Inflammatory macrophage treated with lipopolysaccharide for 1 hour (primary cell): ENCODE data around the gene INKA2.
"Not testable (repeated sequence)": the region's sequence is repeated elsewhere in the genome, so short reads cannot be mapped to it uniquely, and the experiment has no call there.

ENCODE experiments used
- DNase-seq, 2 donors: peaks; one replicate each; pipeline ENCODE4 v3.0.0-alpha.2; 2020 to 2022

The INKA2 gene

DNA sequence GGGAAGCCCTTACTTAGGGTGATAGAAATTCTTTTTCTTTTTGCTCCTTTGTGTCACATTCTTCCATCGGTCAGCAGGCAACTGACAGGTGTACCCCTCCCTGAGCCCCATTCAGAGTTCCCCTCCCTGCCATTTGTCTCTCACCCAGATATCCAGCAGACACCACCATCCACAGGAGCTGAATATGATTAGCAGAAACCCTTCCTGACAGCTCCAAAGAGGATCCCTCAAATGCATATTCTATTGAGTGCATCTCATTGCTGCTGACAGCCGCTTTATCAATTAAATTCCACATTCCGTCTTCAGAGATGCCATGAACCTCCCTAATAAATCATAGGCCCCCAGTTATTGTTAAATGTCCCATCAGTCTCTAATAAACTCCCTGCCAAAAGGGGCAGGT is 10.4 kb upstream of the INKA2 start:
- no peak for DNase-seq

DNA sequence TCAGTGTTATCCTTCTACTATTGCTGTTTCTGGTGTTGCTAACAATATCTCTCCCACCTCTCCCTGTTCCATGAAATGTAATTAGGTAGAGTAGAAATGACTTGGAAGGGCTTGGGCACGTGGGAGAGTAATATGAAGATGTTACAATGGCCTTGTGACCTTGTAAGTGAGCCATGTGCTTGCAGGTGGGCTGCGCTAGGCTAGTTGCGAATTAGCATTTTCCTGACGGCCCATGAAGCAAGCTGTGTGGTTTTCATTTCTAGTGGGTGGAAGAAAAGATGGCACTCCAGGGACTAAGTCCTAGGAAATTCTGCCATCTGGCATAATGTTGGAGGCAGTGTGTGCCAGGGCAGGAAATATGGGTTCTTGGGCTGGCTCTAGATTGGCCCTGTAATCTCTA is 8.8 kb upstream of the INKA2 start:
- no peak for DNase-seq

DNA sequence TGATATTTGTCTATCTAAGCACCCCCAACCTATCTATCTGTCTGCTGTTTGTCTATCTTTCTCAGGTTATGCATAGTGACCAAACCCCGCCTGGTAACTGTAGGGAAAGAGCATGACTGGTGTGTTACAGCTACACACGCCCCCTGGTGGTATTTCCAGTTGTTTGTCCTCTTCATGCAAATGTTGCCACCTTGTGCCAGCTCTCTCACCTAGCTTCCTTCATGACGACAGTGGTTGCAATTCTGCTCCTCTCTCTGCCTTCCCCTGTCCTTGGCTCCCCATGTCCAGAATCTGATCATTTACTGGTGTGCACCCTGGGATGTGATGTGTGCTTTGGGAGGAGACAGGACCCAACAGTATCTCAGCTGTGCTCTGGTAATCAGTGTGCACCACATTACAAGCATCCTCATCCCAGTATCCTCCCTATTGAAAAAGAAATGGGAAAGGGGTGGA is 8.1 kb upstream of the INKA2 start:
- peak; percentile 59 to 90 for DNase-seq

DNA sequence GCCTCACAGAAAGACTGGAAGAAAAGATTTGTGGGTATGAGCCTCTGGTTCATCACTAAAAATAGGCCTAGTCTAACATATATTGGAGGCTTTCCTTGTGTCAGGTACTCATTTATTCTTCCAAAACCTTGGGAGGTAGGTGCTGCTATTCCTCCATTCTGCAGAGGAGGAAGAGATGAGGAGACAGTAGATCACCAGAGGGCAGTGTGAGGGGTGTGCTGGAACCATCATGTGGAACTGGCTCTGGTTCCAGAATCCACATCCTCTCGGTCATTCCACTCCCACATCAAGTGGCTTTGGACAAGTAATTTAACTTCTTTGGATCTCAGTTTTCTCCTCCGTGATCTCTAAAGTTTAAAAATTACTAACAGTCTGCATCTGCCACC is 7.4 kb upstream of the INKA2 start:
- DNase-seq: no peak

DNA sequence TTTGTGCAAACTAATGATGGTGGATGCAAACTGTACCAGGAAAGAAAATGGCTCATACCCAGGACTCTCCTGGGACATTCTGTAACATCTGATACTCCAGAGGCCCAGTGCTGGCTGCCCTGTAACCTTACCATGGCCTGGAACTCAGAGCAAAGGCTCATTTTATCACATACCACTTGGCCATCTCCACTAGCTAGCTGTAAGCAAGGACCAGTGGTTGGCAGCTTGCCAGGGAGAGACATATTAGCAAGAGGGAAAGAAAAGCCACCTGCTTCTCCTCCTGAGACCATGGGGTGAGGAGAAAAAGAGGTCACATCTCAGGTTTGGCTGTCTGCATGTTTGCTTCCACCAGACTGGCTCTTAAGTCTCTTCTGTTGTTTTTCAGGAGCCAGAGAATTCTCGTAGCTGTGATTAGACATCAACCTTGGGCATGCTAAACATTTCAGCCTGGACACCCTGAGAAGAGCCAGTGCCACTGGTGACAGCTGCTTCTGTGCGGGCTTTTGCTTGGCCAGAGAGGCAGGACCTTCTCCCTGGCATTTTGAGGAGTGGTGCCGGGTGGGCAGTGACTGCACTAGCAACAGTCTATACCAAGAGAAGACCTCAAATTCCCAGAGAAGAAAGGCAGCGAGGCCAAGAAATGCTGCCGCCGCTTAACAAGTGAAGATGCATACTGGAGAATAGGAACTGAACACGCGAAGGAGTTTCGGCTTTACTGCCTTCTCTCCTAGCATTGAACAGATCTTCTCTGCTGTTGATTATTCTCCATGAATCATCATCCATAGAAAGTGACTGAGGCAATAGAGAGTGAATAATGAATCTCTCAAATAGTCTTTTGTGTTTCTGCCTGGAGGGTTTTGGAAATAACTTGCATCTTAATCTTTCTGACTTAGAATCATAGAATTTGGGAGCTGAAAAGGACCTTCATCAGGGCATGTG is 6.7 kb upstream of the INKA2 start:
- DNase-seq: no peak

DNA sequence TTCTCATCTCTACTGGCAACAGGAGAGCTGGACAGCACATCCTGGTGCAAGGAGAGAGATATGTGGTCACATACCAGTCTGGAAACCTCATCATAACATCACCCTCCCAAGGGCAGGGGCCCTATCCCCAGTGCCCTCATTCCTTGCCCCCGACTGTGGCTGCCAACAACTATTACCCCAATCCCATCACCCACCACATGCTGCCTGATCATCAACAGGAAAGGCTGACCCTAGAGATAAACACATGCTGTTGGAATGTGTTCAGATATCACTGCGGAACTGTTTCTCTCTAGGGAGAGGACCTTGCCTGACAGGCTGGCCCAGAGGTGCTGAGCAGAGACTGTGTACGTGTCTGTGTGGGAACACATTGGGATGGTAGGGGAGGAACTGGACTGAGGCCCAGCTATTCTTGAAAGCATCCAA is 4.5 kb upstream of the INKA2 start:
- no peak for DNase-seq

DNA sequence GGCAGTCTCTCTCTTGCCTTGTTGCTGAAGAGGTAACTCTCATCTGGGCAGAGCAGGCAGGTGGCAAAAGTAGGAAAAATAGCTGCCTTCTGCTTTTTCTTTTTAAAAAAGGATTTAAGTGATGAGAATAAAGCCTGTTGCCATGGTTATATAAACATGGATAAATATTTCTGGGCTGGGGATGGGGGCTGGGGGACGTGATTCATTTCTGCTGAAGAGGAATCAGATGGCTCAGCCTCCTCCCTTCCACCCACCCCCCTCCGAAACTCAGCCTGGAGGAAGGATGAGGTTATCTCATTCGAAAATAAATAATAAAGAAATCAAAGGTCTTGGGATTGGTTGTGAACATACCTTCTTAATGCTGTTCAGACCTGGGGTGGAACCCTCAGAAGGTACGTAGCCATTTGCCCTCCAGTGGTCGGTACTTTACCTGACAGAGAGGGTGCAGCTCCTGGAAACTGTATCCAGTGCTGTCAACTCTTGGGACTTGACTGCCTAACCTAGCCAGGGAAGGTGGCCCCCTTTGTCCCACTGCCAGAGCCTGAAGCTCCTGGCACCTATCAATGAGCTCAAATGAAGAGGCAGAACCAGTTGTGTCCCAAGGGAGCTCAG is 3.8 kb upstream of the INKA2 start:
- no peak for DNase-seq

DNA sequence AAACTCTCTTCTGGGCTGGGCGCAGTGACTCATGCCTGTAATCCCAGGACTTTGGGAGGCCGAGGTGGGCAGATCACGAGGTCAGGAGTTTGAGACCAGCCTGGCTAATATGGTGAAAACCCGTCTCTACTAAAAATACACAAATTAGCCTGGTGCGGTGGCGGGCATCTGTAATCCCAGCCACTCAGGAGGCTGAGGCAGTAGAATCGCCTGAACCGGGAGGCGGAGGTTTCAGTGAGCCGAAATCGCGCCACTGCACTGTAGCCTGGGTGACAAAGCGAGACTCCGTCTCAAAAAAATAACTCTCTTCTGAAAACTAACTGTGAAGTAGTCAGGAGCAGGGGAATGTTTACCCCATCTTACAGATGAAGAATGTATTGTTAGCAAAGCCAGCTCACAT is 3.1 kb upstream of the INKA2 start:
- DNase-seq: not testable (repeated sequence)

DNA sequence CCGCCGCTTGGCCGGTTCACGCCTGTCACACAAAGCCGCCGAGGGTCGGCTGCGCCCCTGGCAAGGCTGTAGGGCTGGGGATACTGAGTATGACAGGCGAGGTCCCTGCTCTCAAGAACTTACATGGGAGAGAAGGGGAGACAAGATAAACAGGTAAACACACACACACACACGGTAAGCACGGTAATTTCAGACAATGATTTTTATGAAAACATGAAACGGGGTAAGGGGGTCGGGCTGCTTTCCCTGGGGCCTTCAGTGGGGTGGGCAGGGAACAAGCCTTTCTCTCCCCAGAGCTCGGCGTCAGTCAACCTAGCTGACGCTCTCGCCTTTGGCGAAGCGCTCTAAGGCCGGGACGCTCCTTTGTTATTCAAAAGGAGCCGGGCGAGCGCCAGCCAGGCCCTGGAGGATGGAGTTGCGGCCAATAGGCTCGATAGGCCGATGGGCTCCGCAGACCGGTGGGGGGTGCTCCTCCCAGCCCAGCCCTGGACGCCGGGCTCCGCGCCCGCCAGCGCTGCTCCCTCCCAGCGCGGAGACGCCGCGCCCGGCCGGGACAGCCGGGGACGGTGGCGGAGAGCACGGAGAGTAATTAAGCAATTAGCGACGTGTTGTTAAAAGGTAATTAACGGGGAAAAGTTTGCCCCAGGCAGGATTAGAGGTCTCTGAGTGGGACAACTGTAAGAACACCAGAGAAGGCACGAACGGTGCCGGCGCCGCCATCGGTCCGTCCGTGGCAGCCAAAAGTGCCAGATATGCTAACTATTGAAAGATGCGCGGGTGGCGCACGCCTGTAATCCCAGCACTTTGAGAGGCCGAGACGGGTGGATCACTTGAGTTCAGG is 950 bp upstream of the INKA2 start:
- no peak for DNase-seq

DNA sequence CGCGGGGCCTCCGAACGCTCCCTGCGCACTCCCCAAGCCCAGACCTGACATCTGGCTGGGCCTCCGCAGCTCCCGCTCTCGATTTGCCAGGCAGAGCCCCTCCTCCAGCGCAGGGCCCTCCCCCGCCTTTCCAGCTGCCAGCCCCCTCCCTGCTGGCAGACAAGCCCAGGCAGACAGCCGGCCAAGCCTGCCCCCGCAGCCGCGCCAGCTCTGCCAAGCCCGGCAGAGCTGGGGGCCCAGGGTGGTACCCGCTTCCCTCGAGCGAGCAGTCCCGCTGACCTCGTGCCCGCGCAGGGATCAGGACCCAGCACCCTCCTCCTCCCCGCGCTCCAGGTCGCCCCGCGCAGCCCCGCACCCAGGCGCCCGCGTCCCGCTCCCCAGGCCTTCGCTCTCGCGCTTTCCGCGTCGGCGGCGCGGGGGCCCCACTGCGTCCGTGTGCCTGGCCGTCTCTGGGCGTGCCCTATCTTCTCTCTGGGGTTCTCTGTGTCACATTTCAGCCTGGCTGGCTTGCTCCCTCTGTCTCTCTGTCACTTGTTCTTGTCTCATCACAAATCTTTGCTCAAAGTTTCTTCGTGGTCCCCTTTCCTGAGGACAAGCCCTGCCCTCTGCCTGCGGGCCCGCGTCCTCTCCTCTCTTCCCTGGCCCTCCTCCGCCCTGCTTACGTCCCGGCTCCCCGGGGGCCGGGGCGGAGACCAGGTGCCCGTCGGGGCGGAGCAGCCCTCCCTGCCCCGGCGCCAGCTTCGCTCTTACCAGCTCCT is 580 bp downstream of the INKA2 start:
- no peak for DNase-seq

DNA sequence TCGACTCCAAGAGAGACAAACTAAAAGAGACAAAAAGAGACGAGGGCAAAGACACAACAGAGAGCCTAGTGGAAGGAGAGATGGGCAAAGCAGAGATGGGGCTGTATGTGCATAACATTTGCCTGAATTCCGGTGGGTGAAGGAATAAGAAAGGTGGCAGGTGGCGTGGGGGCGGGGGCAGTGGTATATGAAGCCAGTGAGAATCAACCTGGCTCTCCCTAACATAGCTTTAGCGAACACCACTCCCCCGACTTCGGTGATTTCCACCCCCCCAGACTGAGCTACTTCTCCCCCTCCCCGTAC is 1.1 kb downstream of the INKA2 start:
- DNase-seq: no peak

DNA sequence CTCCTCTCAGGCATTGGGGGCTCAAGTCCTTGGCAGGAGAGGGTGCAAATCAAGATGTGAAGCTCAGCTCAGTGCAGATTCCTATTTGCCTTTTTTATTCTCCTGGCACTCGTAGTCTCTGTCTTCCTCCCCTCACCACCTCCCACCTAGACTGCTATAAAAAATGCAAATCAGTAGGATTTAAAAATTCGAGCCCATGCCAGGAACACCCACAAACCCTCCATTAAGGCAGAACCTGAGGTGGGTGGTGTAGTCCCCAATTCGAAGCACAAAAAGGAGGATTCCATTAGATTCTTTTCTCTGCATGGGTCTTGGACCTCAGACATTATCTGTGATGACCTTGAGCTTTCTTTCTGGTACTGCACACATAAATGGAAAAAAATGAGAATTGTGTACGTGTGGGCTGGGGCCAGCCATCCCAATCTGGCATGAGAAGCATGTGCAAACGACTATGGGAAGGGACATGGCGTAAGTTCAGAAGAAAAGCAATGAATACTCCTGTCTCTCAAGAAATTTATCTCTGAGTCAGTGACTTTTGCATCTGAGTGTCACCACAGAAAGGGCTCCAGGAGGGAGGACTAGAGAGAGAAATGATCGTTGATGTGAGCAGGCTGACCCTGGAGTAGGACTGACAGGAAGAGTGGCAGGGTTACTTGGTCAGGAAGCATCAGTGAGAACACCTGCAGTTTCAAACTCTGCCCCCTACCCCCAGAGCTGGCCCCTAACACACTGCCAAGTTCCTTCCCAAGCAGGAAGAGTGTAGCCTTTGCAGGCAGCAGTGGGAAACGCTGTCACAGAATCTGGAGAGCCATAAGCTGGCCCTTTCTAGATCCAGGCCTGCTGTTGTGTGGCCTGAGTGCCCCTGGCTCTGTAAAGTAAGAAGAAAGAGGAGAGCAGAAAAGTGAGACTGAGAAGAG is 1.7 kb downstream of the INKA2 start:
- no peak for DNase-seq

DNA sequence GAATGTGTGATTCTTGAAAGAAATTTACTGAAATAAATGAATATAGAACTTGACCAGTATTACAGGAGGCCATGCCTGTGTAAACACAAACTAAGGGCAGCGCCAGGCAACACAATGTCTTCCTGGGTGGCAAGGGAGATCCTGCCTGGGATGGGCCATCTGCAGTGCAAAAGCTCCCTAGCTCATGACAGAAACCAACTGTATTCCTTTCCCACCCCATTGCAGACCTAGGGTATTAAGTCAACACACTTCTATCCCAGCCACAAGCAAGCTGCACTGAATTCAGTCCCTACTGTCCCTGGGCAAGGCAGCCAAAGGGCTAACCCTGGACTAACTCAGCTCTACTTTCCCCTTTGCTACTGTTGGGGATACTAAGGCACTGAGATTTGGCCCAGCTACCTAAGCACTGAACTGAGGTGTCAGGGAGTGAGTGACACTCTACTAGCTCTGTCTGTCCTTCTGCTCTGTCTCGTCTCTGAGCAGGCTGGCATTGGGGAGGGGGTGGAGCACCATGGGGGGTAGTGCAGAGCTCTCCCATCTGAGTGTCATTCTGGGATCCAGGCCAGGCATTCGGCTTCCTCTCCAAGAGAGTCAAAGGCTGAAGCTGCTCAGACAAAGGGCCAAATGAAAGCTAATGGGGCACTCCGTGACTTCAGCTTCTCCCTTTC is 2.5 kb downstream of the INKA2 start:
- no peak for DNase-seq

DNA sequence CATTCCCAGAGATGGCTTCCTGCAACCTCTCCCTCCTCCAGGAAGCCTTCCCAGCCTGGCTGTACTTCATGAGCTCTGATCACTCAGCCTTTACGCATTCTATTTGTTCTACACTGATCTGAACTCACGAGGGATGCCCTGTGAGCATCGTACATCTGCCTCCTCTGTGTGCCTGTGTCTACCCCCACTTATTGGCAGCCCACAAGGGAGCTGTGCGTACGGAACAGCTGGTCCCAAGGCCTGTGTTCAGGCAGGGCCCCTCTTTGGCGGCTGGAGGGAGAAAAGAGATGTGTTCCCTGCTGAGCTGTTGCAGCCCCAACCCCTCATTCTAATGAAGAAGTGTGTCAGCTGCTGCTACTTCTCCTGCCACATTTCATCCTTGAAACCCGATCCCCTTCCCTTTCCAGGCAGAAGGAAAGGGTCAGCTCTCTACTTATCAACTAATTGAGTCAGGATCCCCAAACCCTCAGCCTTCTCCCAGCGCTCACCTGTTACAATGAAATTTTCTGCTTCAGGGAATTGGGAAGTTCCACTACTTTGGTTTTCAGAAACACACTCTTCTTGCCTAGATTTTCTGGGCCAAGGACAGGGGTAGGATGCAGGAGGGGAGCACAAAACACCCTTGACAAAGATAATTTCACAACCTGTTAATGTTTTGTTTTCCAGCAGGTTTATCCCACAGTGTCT is 3.2 kb downstream of the INKA2 start:
- no peak for DNase-seq

DNA sequence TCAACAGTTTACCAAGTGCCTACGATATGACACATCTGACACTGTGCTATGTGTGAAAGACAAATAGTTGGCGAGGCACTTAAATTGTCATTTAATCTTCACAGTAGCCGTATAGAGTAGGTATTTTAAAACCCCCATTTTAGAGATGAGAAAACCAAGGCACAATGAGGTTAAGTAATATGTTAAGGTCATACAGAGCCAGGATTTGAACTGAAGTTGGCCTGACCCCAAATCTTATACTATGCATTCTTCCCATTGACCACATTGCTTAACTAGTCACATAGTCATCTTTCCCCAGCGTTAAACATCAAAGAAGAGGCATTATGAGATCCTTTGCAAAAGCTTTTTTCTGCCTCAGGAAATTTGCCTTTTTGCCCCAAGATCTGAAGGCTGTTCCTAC is 3.9 kb downstream of the INKA2 start:
- no peak for DNase-seq

DNA sequence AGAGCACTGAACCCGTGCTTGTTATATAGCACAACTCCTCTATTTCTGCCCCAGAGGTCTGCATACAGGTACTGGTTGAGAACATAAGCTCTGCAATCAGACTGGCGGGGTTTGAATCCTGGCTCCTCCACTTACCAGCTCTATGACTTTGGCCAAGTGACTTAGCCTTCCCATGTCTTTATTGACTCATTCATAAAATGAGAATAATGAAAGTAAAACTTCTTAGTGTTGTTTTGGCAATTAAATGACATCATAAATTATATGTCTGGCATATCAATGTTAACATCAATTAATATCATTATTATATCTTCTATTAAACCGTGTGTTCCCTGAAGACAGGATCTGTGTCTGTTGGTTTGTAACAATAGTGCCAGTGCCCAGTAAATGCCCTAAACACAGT is 4.3 kb downstream of the INKA2 start:
- peak in 1 of 2 donors; percentile 25 for DNase-seq

DNA sequence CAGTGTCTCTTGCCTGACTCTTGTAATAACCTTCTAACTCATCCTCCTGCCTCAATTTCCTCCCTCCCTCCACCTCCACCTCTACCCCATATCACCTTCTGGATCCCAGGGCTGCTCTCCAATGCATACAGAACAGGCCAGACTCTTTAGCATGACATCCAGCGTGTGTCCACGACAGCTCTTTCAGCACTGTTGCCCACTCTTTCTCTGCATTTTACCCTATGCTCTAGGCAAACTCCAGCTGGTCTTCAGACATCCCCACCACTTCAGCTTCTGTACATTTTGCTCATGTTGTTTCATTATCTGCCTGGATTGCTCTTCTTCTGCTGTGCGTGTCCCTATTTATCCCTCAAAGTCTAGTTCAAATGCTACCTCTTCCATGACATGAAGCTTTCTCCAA is 4.8 kb downstream of the INKA2 start:
- DNase-seq: no peak

DNA sequence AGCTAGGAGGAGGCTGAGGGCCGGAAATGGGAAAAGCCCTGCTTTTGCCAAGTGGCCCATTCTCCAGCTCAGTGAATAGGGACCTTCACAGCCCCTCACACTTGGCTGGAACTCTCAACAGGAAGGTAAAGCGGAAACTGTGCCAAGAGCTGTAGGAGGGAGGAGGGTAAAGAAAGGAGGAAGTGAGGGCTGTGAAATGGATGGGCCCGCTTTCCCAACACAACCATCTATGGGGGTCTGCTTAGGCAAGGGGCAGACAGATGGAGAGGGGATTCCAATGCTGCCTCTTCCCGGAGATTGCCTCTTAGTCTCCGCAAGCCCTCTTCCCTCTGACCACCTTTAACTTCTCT is 5.2 kb downstream of the INKA2 start:
- peak; percentile 67 to 82 for DNase-seq

DNA sequence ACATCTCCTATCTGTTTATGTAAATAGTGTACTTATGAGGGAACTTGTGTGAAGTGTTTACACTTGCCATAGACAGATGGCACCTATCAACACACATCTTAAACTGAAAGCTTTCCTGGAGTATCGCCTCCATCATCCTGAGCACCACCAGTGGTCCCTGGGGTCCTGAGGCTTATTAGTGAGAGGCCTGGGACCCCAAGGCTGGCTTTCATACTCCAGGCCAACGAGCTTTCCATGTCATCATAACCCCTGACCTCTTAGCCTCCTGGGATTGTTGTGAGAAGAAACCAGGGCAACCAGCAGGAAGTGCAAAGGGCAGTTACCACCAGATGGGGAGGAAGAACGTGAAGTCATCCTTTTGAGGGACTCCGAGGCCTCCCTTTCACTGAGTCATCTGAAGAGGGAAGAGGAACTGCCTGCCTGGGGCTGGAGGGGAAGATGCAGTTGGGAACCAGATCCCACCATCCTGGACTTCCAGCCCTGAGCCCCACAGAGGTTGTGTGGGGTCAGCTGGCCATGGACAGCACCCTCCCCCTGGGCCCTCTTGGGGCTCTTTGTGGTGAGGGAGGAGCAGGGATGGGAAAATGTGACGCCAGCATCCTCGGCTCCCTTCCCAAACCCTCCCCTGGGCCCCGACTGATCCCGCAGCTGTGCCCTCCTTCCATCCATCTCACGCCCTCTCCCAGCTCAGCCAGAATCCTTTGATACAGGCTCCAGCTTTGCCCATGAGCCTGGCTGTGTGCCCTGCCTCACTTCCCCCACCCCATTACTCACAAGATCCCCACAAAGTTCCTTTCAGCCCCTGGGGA is 5.8 kb downstream of the INKA2 start:
- DNase-seq: peak; percentile 86 to 94

DNA sequence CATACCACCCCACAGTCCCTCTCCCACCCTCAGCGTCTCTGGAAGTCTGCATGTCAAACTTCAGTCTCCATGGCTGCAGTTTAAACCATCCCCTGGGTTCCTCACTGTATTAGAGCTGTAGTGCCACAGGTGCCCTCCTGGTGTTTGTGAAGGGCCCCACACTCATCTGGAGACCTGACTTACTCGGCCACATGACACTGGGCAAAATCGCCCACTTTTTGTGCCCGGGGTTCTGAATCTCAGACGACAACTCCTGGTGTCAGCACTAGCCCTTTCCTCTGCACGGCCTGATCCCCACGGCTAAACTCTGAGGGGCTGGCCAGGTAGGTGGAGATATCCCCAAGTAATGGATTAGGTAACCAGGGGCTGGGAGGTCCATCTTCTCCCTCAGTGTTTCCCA is 6.5 kb downstream of the INKA2 start:
- no peak for DNase-seq
